ENCODE measurements around the gene SPTLC2. TPM values are rescaled to one million over a fixed set of nuclear protein-coding genes. Genes with fewer than 3 reads are reported as not detected.

The SPTLC2 gene
- total RNA-seq, 1 donor from 2014 or later: 12.3 TPM

DNA sequence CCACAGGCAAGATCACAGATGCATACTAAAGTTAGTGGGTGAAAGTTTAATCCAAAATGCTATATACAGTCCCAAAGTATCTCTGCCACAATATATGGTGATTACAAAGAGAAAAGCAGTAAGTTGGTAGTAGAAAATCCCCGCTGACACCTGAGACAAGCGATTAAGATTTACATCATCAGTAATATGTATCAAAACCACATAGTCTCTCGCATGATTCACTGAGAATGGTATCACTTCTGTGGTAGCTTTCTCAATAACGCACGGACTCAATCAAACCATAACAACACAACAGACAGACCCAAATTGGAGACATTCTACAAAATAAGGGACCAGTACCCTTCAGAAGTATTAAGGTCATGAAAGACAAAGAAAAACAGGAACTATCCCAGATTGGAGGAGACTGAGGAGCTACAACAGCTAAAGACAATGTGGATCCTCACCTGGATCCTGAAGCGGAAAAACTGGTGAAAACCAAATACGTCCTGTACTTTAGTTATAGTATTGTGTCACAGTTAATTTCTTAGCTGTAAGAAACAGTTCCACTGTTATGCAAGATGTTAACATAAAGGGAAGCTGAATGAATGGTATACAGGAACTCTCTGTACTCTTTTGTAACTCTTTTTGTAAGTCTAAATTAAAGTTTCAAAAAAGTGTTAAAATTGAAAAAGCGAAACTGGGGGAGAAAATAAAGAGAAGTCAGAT lies 51.0 kb downstream of the SPTLC2 start:
- DNase-seq (ENCODE audit: low spot score): no peak
- Histone ChIP-seq H3K4me3 (no peak overlapping the region), H3K27ac (no peak overlapping the region), H3K27me3 (no peaks in the 10 kb centered on the region), H3K9ac (no peak overlapping the region), H3K79me2 (ENCODE audit: low read depth) (no peaks in the 10 kb centered on the region), H3F3A (ENCODE audit: low read depth) (no peaks in the 10 kb centered on the region), H2AFZ (replicated peaks) (no peak overlapping the region), H3K4me2 (no peak overlapping the region), H3K36me3 (no peaks in the 10 kb centered on the region), H3K9me3 (ENCODE audit: low read depth) (no peaks in the 10 kb centered on the region), H3K4me1 (no peaks in the 10 kb centered on the region), H4K20me1 (ENCODE audit: low read depth) (no peaks in the 10 kb centered on the region)
- Mint-ChIP-seq H3K4me3 (no peak overlapping the region), H3K27ac (no peak overlapping the region), H3K4me1 (no peaks in the 10 kb centered on the region), H3K9me3 (no peaks in the 10 kb centered on the region), H3K36me3 (peaks cover 15% of the 10 kb centered on the region), H3K27me3 (ENCODE audit: insufficient read depth, low read depth) (no peaks in the 10 kb centered on the region)
- TF ChIP-seq EZH2phosphoT487 (IDR thresholded peaks at IDR 0.05) (no peak), EZH2 (IDR thresholded peaks at IDR 0.05) (no peak), CTCF (IDR thresholded peaks at IDR 0.05) (no peak)

DNA sequence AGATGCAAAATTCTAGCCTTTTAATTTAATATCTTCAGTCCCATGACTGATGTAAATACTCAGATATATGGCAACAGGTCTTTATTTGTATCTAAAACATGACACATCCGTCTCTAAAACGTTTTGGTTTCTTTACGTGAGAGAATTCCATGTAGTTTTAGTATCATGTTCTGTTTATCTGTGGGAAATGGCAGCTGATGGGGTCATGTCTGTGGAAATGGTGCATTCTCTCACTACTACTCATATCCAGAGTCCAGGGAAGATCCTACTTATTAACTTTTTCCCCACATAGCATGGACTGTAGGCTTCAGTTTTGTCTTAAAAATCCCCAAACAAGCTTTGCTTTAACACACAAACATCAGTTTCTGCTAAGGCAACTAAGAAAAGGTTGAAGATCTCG lies 53.8 kb downstream of the SPTLC2 start:
- H3K9ac ChIP-seq: no peak overlapping the region
- H3K9me3 Mint-ChIP-seq: no peaks in the 10 kb centered on the region
- H3K36me3 ChIP-seq: no peaks in the 10 kb centered on the region
- no peaks in the 10 kb centered on the region for H3K4me1 ChIP-seq
- no peaks in the 10 kb centered on the region for H3K27me3 ChIP-seq
- H3K79me2 ChIP-seq (ENCODE audit: low read depth): no peaks in the 10 kb centered on the region
- H3K4me2 ChIP-seq: no peak overlapping the region
- DNase-seq (ENCODE audit: low spot score): no peak
- H4K20me1 ChIP-seq (ENCODE audit: low read depth): no peaks in the 10 kb centered on the region
- no peaks in the 10 kb centered on the region for H3F3A ChIP-seq (ENCODE audit: low read depth)
- no peaks in the 10 kb centered on the region for H3K27me3 Mint-ChIP-seq (ENCODE audit: insufficient read depth, low read depth)
- no peak overlapping the region for H2AFZ ChIP-seq (replicated peaks)
- H3K4me1 Mint-ChIP-seq: no peaks in the 10 kb centered on the region
- TF ChIP-seq CTCF (IDR thresholded peaks at IDR 0.05): no peak
- no peak for TF ChIP-seq EZH2phosphoT487 (IDR thresholded peaks at IDR 0.05)
- no peak for TF ChIP-seq EZH2 (IDR thresholded peaks at IDR 0.05)
- no peaks in the 10 kb centered on the region for H3K9me3 ChIP-seq (ENCODE audit: low read depth)
- peaks cover 10% of the 10 kb centered on the region for H3K36me3 Mint-ChIP-seq
- H3K4me3 Mint-ChIP-seq: no peak overlapping the region
- H3K4me3 ChIP-seq: no peak overlapping the region
- no peak overlapping the region for H3K27ac ChIP-seq
- no peak overlapping the region for H3K27ac Mint-ChIP-seq

- H3K9ac ChIP-seq: no peak overlapping the region
- TF ChIP-seq EZH2phosphoT487 (IDR thresholded peaks at IDR 0.05) (no peak), EZH2 (IDR thresholded peaks at IDR 0.05) (no peak), CTCF (IDR thresholded peaks at IDR 0.05) (no peak)
- no peaks in the 10 kb centered on the region for H4K20me1 ChIP-seq (ENCODE audit: low read depth)
- no peaks in the 10 kb centered on the region for H3F3A ChIP-seq (ENCODE audit: low read depth)
- no peaks in the 10 kb centered on the region for H3K9me3 Mint-ChIP-seq
- H3K27ac Mint-ChIP-seq: no peak overlapping the region
- H3K27ac ChIP-seq: no peak overlapping the region
- H3K4me2 ChIP-seq: no peak overlapping the region
- H2AFZ ChIP-seq (replicated peaks): no peak overlapping the region
- H3K27me3 ChIP-seq: no peaks in the 10 kb centered on the region
- H3K36me3 ChIP-seq: no peaks in the 10 kb centered on the region
- peaks cover 8% of the 10 kb centered on the region for H3K36me3 Mint-ChIP-seq
- no peaks in the 10 kb centered on the region for H3K9me3 ChIP-seq (ENCODE audit: low read depth)
- no peaks in the 10 kb centered on the region for H3K79me2 ChIP-seq (ENCODE audit: low read depth)
- no peaks in the 10 kb centered on the region for H3K4me1 ChIP-seq
- H3K4me3 Mint-ChIP-seq: no peak overlapping the region
- no peaks in the 10 kb centered on the region for H3K4me1 Mint-ChIP-seq
- no peak for DNase-seq (ENCODE audit: low spot score)
- no peaks in the 10 kb centered on the region for H3K27me3 Mint-ChIP-seq (ENCODE audit: insufficient read depth, low read depth)
- no peak overlapping the region for H3K4me3 ChIP-seq
Measured at GRCh38 chr14:77561881-77562280, 54.6 kb downstream of the SPTLC2 start.
